HUES6 (cell line): ENCODE measurements around the gene FNDC3B.

Source experiments
- H3K27ac ChIP-seq: 2 replicates; pipeline ENCODE4 v1.7.0; 2013; ENCODE audit warnings: low read depth, mild to moderate bottlenecking, low read length, inconsistent platforms
- H3K27me3 ChIP-seq: 2 replicates; pipeline ENCODE4 v1.6.1; 2013; ENCODE audit warnings: low read length; ENCODE audit not compliant: control insufficient read depth, insufficient read depth
- H3K36me3 ChIP-seq: 2 replicates; pipeline ENCODE4 v1.6.1; 2013; ENCODE audit warnings: low read length; ENCODE audit not compliant: control insufficient read depth, insufficient read depth
- H3K4me1 ChIP-seq: 2 replicates; pipeline ENCODE4 v1.6.1; 2013; ENCODE audit warnings: low read length; ENCODE audit not compliant: control insufficient read depth, insufficient read depth
- H3K4me3 ChIP-seq: 2 replicates; pipeline ENCODE4 v1.5.1; 2013; ENCODE audit warnings: low read depth, low read length
- H3K9ac ChIP-seq: one replicate; pipeline ENCODE4 v1.6.1; 2013; ENCODE audit warnings: mild to moderate bottlenecking, low read length
- H3K9me3 ChIP-seq: 2 replicates; pipeline ENCODE4 v1.6.1; 2013; ENCODE audit warnings: low read depth, low read length; ENCODE audit not compliant: control insufficient read depth, insufficient read depth

The FNDC3B gene

GRCh38 chr3:172195407-172195754, 156.0 kb downstream of the FNDC3B start:
- Histone ChIP-seq H3K9ac (no peak overlapping the region), H3K27me3 (no peaks in the 10 kb centered on the region), H3K4me3 (no peak overlapping the region), H3K9me3 (no peaks in the 10 kb centered on the region; the same call in 1 of the 2 replicates), H3K36me3 (0 out of 2 replicates have a peak, but pooled peaks cover 4% of the 10 kb centered on the region), H3K27ac (peak overlapping the region; percentile 10; the same call in 1 of the 2 replicates), H3K4me1 (peaks cover 13% of the 10 kb centered on the region; the same call in 1 of the 2 replicates)

GRCh38 chr3:172197344-172197743, 158.0 kb downstream of the FNDC3B start:
- H3K27me3 ChIP-seq, result no peaks in the 10 kb centered on the region
- no peak overlapping the region for H3K27ac ChIP-seq
- H3K4me1 ChIP-seq, result peaks cover 28% of the 10 kb centered on the region
- H3K9ac ChIP-seq, result no peak overlapping the region
- 0 out of 2 replicates have a peak, but pooled peaks cover 4% of the 10 kb centered on the region for H3K36me3 ChIP-seq
- H3K9me3 ChIP-seq, result no peaks in the 10 kb centered on the region; the same call in 1 of the 2 replicates
- no peak overlapping the region for H3K4me3 ChIP-seq

- Histone ChIP-seq H3K36me3 (0 out of 2 replicates have a peak, but pooled peaks cover 4% of the 10 kb centered on the region), H3K4me1 (peaks cover 38% of the 10 kb centered on the region), H3K9me3 (no peaks in the 10 kb centered on the region; the same call in 1 of the 2 replicates), H3K27me3 (no peaks in the 10 kb centered on the region), H3K4me3 (no peak overlapping the region), H3K27ac (no peak overlapping the region), H3K9ac (no peak overlapping the region)
Observed at GRCh38 chr3:172198428-172198827, 159.1 kb downstream of the FNDC3B start.

- H3K4me1 ChIP-seq, result peaks cover 41% of the 10 kb centered on the region
- H3K9me3 ChIP-seq, result peaks cover 4% of the 10 kb centered on the region; the same call in 1 of the 2 replicates
- H3K4me3 ChIP-seq, result no peak overlapping the region
- no peaks in the 10 kb centered on the region for H3K27me3 ChIP-seq
- peaks cover 8% of the 10 kb centered on the region; the same call in 1 of the 2 replicates for H3K36me3 ChIP-seq
- no peak overlapping the region for H3K9ac ChIP-seq
- H3K27ac ChIP-seq, result no peak overlapping the region
Observed at GRCh38 chr3:172199850-172200369, 160.5 kb downstream of the FNDC3B start.

- Histone ChIP-seq H3K4me3 (no peak overlapping the region), H3K27ac (peak overlapping the region; percentile 22; the same call in 1 of the 2 replicates), H3K9ac (no peak overlapping the region), H3K4me1 (peaks cover 33% of the 10 kb centered on the region), H3K36me3 (peaks cover 12% of the 10 kb centered on the region; the same call in 1 of the 2 replicates), H3K27me3 (no peaks in the 10 kb centered on the region), H3K9me3 (peaks cover 12% of the 10 kb centered on the region; the same call in 1 of the 2 replicates)
Observed at GRCh38 chr3:172201136-172201869, 161.9 kb downstream of the FNDC3B start.

GRCh38 chr3:172201870-172202236, 162.5 kb downstream of the FNDC3B start:
- H3K9ac ChIP-seq, result no peak overlapping the region
- H3K4me3 ChIP-seq, result no peak overlapping the region
- peaks cover 12% of the 10 kb centered on the region; the same call in 1 of the 2 replicates for H3K36me3 ChIP-seq
- peaks cover 12% of the 10 kb centered on the region; the same call in 1 of the 2 replicates for H3K9me3 ChIP-seq
- peaks cover 33% of the 10 kb centered on the region for H3K4me1 ChIP-seq
- no peaks in the 10 kb centered on the region for H3K27me3 ChIP-seq
- peak overlapping the region; percentile 22; the same call in 1 of the 2 replicates for H3K27ac ChIP-seq

GRCh38 chr3:172202797-172203196, 163.4 kb downstream of the FNDC3B start:
- H3K27me3 ChIP-seq, result no peaks in the 10 kb centered on the region
- H3K9ac ChIP-seq, result no peak overlapping the region
- peaks cover 33% of the 10 kb centered on the region for H3K4me1 ChIP-seq
- H3K9me3 ChIP-seq, result peaks cover 12% of the 10 kb centered on the region; the same call in 1 of the 2 replicates
- no peak overlapping the region for H3K4me3 ChIP-seq
- peaks cover 12% of the 10 kb centered on the region; the same call in 1 of the 2 replicates for H3K36me3 ChIP-seq
- H3K27ac ChIP-seq, result no peak overlapping the region

GRCh38 chr3:172203522-172204258, 164.3 kb downstream of the FNDC3B start:
- no peak overlapping the region; the same call in 1 of the 2 replicates for H3K27ac ChIP-seq
- H3K4me1 ChIP-seq, result peaks cover 38% of the 10 kb centered on the region
- no peak overlapping the region for H3K9ac ChIP-seq
- H3K36me3 ChIP-seq, result peaks cover 8% of the 10 kb centered on the region; the same call in 1 of the 2 replicates
- H3K4me3 ChIP-seq, result no peak overlapping the region
- H3K9me3 ChIP-seq, result peaks cover 12% of the 10 kb centered on the region; the same call in 1 of the 2 replicates
- H3K27me3 ChIP-seq, result no peaks in the 10 kb centered on the region

- H3K36me3 ChIP-seq, result peaks cover 8% of the 10 kb centered on the region; the same call in 1 of the 2 replicates
- no peak overlapping the region for H3K27ac ChIP-seq
- H3K9me3 ChIP-seq, result peaks cover 12% of the 10 kb centered on the region; the same call in 1 of the 2 replicates
- peaks cover 48% of the 10 kb centered on the region for H3K4me1 ChIP-seq
- H3K4me3 ChIP-seq, result no peak overlapping the region
- no peaks in the 10 kb centered on the region for H3K27me3 ChIP-seq
- H3K9ac ChIP-seq, result no peak overlapping the region
Observed at GRCh38 chr3:172204716-172205115, 165.3 kb downstream of the FNDC3B start.

GRCh38 chr3:172208586-172209332, 169.4 kb downstream of the FNDC3B start:
- Histone ChIP-seq H3K36me3 (peaks cover 8% of the 10 kb centered on the region; the same call in 1 of the 2 replicates), H3K4me1 (peaks cover 37% of the 10 kb centered on the region), H3K9me3 (peaks cover 12% of the 10 kb centered on the region; the same call in 1 of the 2 replicates), H3K27ac (peak overlapping the region; percentile 22; the same call in 1 of the 2 replicates), H3K9ac (no peak overlapping the region), H3K27me3 (no peaks in the 10 kb centered on the region), H3K4me3 (no peak overlapping the region)
